Sigmoid colon (tissue), 7 donors: ENCODE results near the gene HDAC9. TPM values are rescaled to one million over a fixed set of nuclear protein-coding genes. Genes with fewer than 3 reads are reported as not detected.
"Not testable (repeated sequence)": the region's sequence is repeated elsewhere in the genome, so short reads cannot be mapped to it uniquely, and the experiment has no call there.

Source experiments
- DNase-seq: peaks from one replicate; pipeline ENCODE4 v3.0.0-alpha.2; 2019
- H3K27ac ChIP-seq, 4 donors: fragments of 200-600 bp; sonication (generic); one replicate each; pipeline ENCODE4 v1.5.1; 2016 to 2019; ENCODE audit warnings: mild to moderate bottlenecking in 1 of 4
- H3K27me3 ChIP-seq, 3 donors: fragments of 200-600 bp; sonication (generic); one replicate each; pipeline ENCODE4 v1.5.1; 2019; ENCODE audit warnings: mild to moderate bottlenecking in 1 of 3
- H3K36me3 ChIP-seq, 4 donors: fragments of 200-600 bp; sonication (generic); one replicate each; pipeline ENCODE4 v1.5.1; 2016 to 2019
- H3K4me1 ChIP-seq, 4 donors: fragments of 200-600 bp; sonication (generic); one replicate each; pipeline ENCODE4 v1.5.1; 2017 to 2019
- H3K4me3 ChIP-seq, 4 donors: fragments of 200-600 bp; sonication (generic); one replicate each; pipeline ENCODE4 v1.5.1; 2017 to 2019; ENCODE audit warnings: mild to moderate bottlenecking in 2 of 4, moderate library complexity in 1 of 4
- H3K9me3 ChIP-seq, 4 donors: fragments of 200-600 bp in 3 of 4; sonication (generic) in 3 of 4; one replicate each; pipeline versions ENCODE4 v1.5.1 to v1.6.1; 2013 to 2019
- EP300 ChIP-seq, 4 donors: sonication (generic); formaldehyde crosslinking; IDR thresholded peaks; one replicate each; pipeline ENCODE4 v1.6.1; 2017; ENCODE audit warnings: antibody characterized with exemption in 4 of 4
- POLR2A ChIP-seq, 2 donors: fragments of 450-650 bp; IDR thresholded peaks; one replicate each; pipeline ENCODE4 v1.6.1; 2016; ENCODE audit warnings: antibody characterized with exemption in 2 of 2, mild to moderate bottlenecking in 2 of 2, moderate library complexity in 2 of 2
- POLR2AphosphoS5 ChIP-seq, 4 donors: sonication (generic); formaldehyde crosslinking; IDR thresholded peaks; one replicate each; pipeline ENCODE4 v1.6.1; 2017; ENCODE audit warnings: antibody characterized with exemption in 4 of 4
- WGBS, 2 donors: extraction: QIAGEN DNeasy Blood & Tissue Kit; methylation state at CpG; one replicate each; pipeline ENCODE4 v1.1.7; 2013; 5-methylcytosine and 5-hydroxymethylcytosine counted together
- intact Hi-C: fragments of 100-400 bp; cut with DNase I; formaldehyde crosslinking; loops from one replicate; pipeline ENCODE4 v1.15.1; 2023
- polyA plus RNA-seq, 3 donors: library from polyadenylated mRNA; stranded (reverse); fragments of 200-250 nt; gene quantifications; one replicate each; pipeline ENCODE4 v1.2.3, GENCODE V29; 2013
- total RNA-seq, 4 donors: library from RNA; depleted of rRNA; stranded (reverse); fragments of >200 nt; gene quantifications; one replicate each; pipeline ENCODE4 v1.1.0, GENCODE V29; 2016
- TF ChIP-seq, protein P1 (sequence below), 4 experiments: fragments of 450-650 bp in 3 of 4; fragments of 200-600 bp in 1 of 4; IDR thresholded peaks; one replicate each; pipeline ENCODE4 v1.5.1; 2016 to 2019; ENCODE audit warnings: antibody characterized with exemption in 4 of 4, mild to moderate bottlenecking in 3 of 4, moderate library complexity in 2 of 4
- donor health status: healthy with polysubstance abuse.
- donor health status: Bipolar disorder and iron deficiency.
- donor health status: healthy.

HDAC9 gene
- total and polyA plus RNA-seq, 7 donors, result 2.4 to 38.2 (median 22.2) TPM

DNA sequence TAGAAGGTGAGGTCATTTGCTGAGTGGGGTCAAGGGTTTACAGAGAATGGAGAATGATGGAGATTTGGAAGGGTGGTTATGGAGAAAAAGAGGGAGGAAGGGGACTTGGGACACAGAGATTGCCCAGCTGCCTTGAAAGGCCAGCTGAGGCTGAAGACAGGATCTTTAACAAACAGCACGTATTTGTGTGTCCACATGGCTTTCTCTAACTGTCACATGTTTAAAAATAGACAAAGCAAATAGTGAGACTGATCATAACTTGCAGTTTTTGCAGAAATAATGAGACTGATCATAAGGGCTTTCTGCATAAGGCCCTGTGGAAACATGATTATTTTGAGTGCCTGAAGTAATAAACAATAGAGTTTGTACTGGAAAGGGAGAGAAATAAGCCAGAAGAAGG lies 212.7 kb downstream of the HDAC9 start:
- Histone ChIP-seq H3K27ac (no peak overlapping the region), H3K4me3 (no peak overlapping the region), H3K36me3 (no peaks in the 10 kb centered on the region), H3K4me1 (no peaks in the 10 kb centered on the region), H3K27me3 (no peaks in the 10 kb centered on the region), H3K9me3 (no peaks in the 10 kb centered on the region)
- intact Hi-C loops, result no loop called here
- TF ChIP-seq POLR2AphosphoS5 (IDR thresholded peaks at IDR 0.05) (no peak), EP300 (IDR thresholded peaks at IDR 0.05) (no peak), POLR2A (IDR thresholded peaks at IDR 0.05) (no peak)
- TF ChIP-seq, protein P1, sequence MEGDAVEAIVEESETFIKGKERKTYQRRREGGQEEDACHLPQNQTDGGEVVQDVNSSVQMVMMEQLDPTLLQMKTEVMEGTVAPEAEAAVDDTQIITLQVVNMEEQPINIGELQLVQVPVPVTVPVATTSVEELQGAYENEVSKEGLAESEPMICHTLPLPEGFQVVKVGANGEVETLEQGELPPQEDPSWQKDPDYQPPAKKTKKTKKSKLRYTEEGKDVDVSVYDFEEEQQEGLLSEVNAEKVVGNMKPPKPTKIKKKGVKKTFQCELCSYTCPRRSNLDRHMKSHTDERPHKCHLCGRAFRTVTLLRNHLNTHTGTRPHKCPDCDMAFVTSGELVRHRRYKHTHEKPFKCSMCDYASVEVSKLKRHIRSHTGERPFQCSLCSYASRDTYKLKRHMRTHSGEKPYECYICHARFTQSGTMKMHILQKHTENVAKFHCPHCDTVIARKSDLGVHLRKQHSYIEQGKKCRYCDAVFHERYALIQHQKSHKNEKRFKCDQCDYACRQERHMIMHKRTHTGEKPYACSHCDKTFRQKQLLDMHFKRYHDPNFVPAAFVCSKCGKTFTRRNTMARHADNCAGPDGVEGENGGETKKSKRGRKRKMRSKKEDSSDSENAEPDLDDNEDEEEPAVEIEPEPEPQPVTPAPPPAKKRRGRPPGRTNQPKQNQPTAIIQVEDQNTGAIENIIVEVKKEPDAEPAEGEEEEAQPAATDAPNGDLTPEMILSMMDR (IDR thresholded peaks at IDR 0.05), result no peak
- no peak for DNase-seq
- whole genome bisulfite sequencing, 2 donors, result 40 to 51% methylated on average over 1 of the region's 1 CpG

- TF ChIP-seq, protein P1 (IDR thresholded peaks at IDR 0.05), result no peak
- TF ChIP-seq POLR2AphosphoS5 (IDR thresholded peaks at IDR 0.05), result no peak
- no peak for TF ChIP-seq EP300 (IDR thresholded peaks at IDR 0.05)
- no peak for TF ChIP-seq POLR2A (IDR thresholded peaks at IDR 0.05)
- Histone ChIP-seq H3K36me3 (no peaks in the 10 kb centered on the region), H3K9me3 (no peaks in the 10 kb centered on the region), H3K4me3 (no peak overlapping the region), H3K27ac (no peak overlapping the region), H3K27me3 (no peaks in the 10 kb centered on the region), H3K4me1 (no peaks in the 10 kb centered on the region)
- 56 to 85% methylated on average over 2 of the region's 2 CpGs for WGBS, 2 donors
- DNase-seq, result no peak
- intact Hi-C loops, result no loop called here
Observed at GRCh38 chr7:18715988-18716387, 220.4 kb downstream of the HDAC9 start.

DNA sequence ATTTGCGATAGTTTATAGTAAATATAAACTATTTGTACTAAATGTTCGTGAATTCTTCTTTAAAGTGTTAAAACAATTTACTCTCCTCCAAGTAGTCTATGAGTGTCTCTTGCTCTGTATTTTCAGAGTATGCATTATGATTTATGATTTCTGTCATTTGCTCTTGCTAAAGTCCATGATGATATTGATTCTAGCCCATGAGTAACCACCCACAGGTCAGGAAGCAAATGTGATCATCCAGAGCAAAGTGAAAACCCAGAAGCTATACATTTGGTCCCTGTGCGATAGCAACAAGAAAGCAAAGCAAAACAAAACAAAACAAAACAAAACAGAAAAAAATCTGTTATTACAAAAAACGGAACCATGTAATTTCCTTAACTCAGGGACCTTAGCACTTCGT lies 225.9 kb downstream of the HDAC9 start:
- no peak overlapping the region for H3K4me3 ChIP-seq
- no peaks in the 10 kb centered on the region for H3K27me3 ChIP-seq
- no peak for DNase-seq
- no peak overlapping the region for H3K27ac ChIP-seq
- no peaks in the 10 kb centered on the region for H3K9me3 ChIP-seq
- no peaks in the 10 kb centered on the region for H3K4me1 ChIP-seq
- intact Hi-C loops, result no loop called here
- TF ChIP-seq, protein P1 (IDR thresholded peaks at IDR 0.05), result no peak
- TF ChIP-seq POLR2A (IDR thresholded peaks at IDR 0.05) (no peak), POLR2AphosphoS5 (IDR thresholded peaks at IDR 0.05) (no peak), EP300 (IDR thresholded peaks at IDR 0.05) (no peak)
- no peaks in the 10 kb centered on the region for H3K36me3 ChIP-seq
- 72 to 87% methylated on average over 5 of the region's 5 CpGs for WGBS, 2 donors

DNA sequence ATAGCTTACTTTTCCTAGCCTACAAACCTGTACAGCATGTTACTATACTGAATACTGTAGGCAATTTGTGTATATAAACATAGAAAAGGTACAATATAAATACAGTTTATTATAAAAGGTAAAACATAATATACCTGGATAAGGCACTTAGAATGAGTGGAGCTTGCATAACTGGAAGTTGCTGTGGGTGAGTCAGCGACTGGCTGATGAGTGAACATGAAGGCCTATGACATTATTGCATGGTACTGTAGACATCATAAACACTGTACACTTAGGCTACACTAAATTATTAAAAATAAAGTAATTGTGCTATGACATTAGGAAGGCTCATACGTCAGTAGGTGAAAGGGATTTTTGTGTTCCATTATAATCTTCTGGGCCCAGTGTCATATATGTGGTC lies 228.8 kb downstream of the HDAC9 start:
- Histone ChIP-seq H3K9me3 (no peaks in the 10 kb centered on the region), H3K4me1 (no peaks in the 10 kb centered on the region), H3K4me3 (no peak overlapping the region), H3K36me3 (no peaks in the 10 kb centered on the region), H3K27me3 (no peaks in the 10 kb centered on the region), H3K27ac (no peak overlapping the region)
- intact Hi-C loops, result no loop called here
- TF ChIP-seq, protein P1 (IDR thresholded peaks at IDR 0.05), result no peak
- TF ChIP-seq POLR2AphosphoS5 (IDR thresholded peaks at IDR 0.05) (no peak), POLR2A (IDR thresholded peaks at IDR 0.05) (no peak), EP300 (IDR thresholded peaks at IDR 0.05) (no peak)
- 86 to 92% methylated on average over 2 of the region's 2 CpGs for WGBS, 2 donors
- no peak for DNase-seq

GRCh38 chr7:18727115-18727870 lies 231.7 kb downstream of the HDAC9 start:
- H3K27ac ChIP-seq, result no peak overlapping the region
- WGBS, 2 donors, result 71 to 77% methylated on average over 18 of the region's 18 CpGs
- H3K9me3 ChIP-seq, result no peaks in the 10 kb centered on the region
- no peak overlapping the region for H3K4me3 ChIP-seq
- DNase-seq, result no peak
- no peaks in the 10 kb centered on the region for H3K27me3 ChIP-seq
- TF ChIP-seq POLR2A (IDR thresholded peaks at IDR 0.05) (no peak), EP300 (IDR thresholded peaks at IDR 0.05) (no peak), POLR2AphosphoS5 (IDR thresholded peaks at IDR 0.05) (no peak)
- TF ChIP-seq, protein P1 (IDR thresholded peaks at IDR 0.05), result no peak
- no peaks in the 10 kb centered on the region for H3K36me3 ChIP-seq
- intact Hi-C loops, result no loop called here
- H3K4me1 ChIP-seq, result no peaks in the 10 kb centered on the region

DNA sequence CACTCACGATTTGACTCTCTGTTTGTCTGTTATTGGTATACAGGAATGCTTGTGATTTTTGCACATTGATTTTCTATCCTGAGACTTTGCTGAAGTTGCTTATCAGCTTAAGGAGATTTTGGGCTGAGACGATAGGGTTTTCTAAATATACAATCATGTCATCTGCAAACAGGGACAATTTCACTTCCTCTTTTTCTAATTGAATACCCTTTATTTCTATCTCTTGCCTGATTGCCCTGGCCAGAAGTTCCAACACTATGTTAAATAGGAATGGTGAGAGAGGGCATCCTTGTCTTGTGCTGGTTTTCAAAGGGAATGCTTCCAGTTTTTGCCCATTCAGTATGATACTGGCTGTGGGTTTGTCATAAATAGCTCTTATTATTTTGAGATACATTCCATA lies 240.5 kb downstream of the HDAC9 start:
- intact Hi-C loops, H3K27me3 ChIP-seq, DNase-seq, H3K9me3 ChIP-seq, H3K27ac ChIP-seq, H3K4me3 ChIP-seq, H3K4me1 ChIP-seq, H3K36me3 ChIP-seq: not testable (repeated sequence)
- WGBS, 2 donors, result 58 to 74% methylated on average over 2 of the region's 2 CpGs
